Lower leg skin (tissue), 3 donors: Measurements from ENCODE around the gene GADD45GIP1.

ENCODE experiments used
- POLR2A ChIP-seq, 2 donors: fragments of 450-650 bp; IDR thresholded peaks; one replicate each; pipeline ENCODE4 v1.6.1; 2016 to 2017; ENCODE audit warnings: antibody characterized with exemption in 2 of 2, mild to moderate bottlenecking in 1 of 2, moderate library complexity in 1 of 2
- TF ChIP-seq, protein P1 (sequence below), 3 donors: fragments of 450-650 bp; IDR thresholded peaks; one replicate each; pipeline ENCODE4 v1.5.1; 2016; ENCODE audit warnings: antibody characterized with exemption in 3 of 3, mild to moderate bottlenecking in 3 of 3, moderate library complexity in 2 of 3

DNA sequence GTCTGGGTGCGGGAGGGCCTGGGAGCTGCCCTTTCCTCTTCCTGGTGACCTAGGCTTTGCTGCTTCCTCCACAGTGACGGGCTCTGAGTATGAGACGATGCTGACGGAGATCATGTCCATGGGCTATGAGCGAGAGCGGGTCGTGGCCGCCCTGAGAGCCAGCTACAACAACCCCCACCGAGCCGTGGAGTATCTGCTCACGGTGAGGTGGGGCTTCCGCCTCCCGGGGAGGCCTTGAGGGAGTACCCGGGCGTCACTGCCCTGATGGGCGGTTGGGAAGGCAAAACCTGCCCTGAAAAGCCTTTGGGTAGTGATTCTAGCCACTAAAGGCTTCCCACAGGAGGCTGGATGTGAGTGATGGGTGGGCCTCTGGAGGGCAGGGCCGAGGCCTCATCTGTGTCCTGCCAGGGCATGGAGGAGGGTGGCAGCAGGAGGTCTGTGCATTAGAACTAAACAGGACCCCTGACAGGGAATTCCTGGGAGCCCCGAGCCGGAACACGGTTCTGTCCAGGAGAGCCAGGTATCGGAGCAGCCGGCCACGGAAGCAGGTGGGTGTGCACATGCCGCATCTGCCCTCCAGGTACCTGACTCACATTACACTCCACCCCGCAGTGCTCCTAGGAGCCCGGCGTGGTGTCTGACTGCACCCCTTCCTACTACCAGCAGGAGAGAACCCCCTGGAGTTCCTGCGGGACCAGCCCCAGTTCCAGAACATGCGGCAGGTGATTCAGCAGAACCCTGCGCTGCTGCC lies 8.2 kb downstream of the GADD45GIP1 start:
- TF ChIP-seq, protein P1, sequence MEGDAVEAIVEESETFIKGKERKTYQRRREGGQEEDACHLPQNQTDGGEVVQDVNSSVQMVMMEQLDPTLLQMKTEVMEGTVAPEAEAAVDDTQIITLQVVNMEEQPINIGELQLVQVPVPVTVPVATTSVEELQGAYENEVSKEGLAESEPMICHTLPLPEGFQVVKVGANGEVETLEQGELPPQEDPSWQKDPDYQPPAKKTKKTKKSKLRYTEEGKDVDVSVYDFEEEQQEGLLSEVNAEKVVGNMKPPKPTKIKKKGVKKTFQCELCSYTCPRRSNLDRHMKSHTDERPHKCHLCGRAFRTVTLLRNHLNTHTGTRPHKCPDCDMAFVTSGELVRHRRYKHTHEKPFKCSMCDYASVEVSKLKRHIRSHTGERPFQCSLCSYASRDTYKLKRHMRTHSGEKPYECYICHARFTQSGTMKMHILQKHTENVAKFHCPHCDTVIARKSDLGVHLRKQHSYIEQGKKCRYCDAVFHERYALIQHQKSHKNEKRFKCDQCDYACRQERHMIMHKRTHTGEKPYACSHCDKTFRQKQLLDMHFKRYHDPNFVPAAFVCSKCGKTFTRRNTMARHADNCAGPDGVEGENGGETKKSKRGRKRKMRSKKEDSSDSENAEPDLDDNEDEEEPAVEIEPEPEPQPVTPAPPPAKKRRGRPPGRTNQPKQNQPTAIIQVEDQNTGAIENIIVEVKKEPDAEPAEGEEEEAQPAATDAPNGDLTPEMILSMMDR (IDR thresholded peaks at IDR 0.05), result no peak
- TF ChIP-seq POLR2A (IDR thresholded peaks at IDR 0.05), result no peak
